Measurements from ENCODE around the gene GSPT1. TPM values are rescaled to one million over a fixed set of nuclear protein-coding genes. Genes with fewer than 3 reads are reported as not detected.

Gene GSPT1
- polyA plus RNA-seq, 1 of the 3 experiments (the other 2 are of a cell fraction): 41.5 TPM

DNA sequence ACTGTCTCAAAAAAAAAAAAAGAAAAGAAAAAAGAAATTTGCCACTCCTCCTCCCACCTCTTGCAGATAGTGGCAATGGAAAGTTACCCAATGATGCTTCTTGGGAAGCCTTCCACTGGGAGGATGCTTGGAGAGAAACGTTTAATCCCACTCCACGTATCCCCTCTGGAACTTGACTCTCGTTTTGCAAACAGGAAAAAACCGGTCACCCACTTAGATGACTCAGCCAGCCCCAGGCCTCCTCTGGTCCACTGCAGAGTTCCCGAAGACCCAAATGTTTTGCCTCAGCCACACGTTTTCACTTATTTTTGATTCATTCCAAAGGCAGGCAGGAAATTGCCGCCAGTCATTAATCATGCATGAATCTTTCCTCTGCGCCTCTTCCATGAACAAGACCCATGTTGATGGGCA, 40.0 kb upstream of the GSPT1 start:
- H3K36me3 ChIP-seq (replicated peaks in 1 of 2; ENCODE audit: control insufficient read depth in 1 of 2, insufficient read depth in 2 of 2, low read length in 1 of 2): no peaks in the 10 kb centered on the region
- H3K27me3 ChIP-seq (ENCODE audit: insufficient read depth): no peaks in the 10 kb centered on the region
- ChIA-PET CTCF (no interaction called here), POLR2A (no interaction called here)
- H2AFZ ChIP-seq (ENCODE audit: low read depth): peak overlapping the region; percentile 87
- H3K9ac ChIP-seq: peak overlapping the region; percentile 67; the same call in 1 of the 2 replicates
- H3K27ac ChIP-seq (ENCODE audit: low read depth in 2 of 2, low read length in 1 of 2): peak overlapping the region; percentile 39 to 95; a peak in 3 of 4 replicates
- 2% methylated on average over 8 of the region's 8 CpGs for WGBS (ENCODE audit: low lambda C conversion rate)
- peak overlapping the region; percentile 48 for H3K4me2 ChIP-seq
- no peaks in the 10 kb centered on the region for H3K79me2 ChIP-seq (ENCODE audit: insufficient read depth)
- peaks cover 20% of the 10 kb centered on the region for H3F3A ChIP-seq (replicated peaks; ENCODE audit: insufficient read depth)
- peak overlapping the region; percentile 2 to 23; a peak in 2 of 4 replicates for H3K4me3 ChIP-seq (ENCODE audit: low read depth in 2 of 2, low read length in 1 of 2)
- no peaks in the 10 kb centered on the region for H3K9me2 ChIP-seq
- H3K9me3 ChIP-seq: no peaks in the 10 kb centered on the region
- no peaks in the 10 kb centered on the region for H4K20me1 ChIP-seq (ENCODE audit: insufficient read depth)
- peaks cover 0 to 8% of the 10 kb centered on the region in 2 experiments; a peak in 2 of 4 replicates for H3K4me1 ChIP-seq (ENCODE audit: control insufficient read depth in 1 of 2, insufficient read depth in 2 of 2, low read depth in 1 of 2, low read length in 1 of 2)
- no peak for DNase-seq
- TF ChIP-seq, protein P1, sequence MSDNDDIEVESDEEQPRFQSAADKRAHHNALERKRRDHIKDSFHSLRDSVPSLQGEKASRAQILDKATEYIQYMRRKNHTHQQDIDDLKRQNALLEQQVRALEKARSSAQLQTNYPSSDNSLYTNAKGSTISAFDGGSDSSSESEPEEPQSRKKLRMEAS (IDR thresholded peaks at IDR 0.05; ENCODE audit: low read depth): peak; percentile 36
- peak; percentile 86 for TF ChIP-seq JUND (IDR thresholded peaks at IDR 0.05)
- TF ChIP-seq, protein P2, sequence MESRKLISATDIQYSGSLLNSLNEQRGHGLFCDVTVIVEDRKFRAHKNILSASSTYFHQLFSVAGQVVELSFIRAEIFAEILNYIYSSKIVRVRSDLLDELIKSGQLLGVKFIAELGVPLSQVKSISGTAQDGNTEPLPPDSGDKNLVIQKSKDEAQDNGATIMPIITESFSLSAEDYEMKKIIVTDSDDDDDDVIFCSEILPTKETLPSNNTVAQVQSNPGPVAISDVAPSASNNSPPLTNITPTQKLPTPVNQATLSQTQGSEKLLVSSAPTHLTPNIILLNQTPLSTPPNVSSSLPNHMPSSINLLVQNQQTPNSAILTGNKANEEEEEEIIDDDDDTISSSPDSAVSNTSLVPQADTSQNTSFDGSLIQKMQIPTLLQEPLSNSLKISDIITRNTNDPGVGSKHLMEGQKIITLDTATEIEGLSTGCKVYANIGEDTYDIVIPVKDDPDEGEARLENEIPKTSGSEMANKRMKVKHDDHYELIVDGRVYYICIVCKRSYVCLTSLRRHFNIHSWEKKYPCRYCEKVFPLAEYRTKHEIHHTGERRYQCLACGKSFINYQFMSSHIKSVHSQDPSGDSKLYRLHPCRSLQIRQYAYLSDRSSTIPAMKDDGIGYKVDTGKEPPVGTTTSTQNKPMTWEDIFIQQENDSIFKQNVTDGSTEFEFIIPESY (IDR thresholded peaks at IDR 0.05; ENCODE audit: borderline replicate concordance, low read depth): no peak; the same call in 1 of the 2 replicates
- TF ChIP-seq NFIC (IDR thresholded peaks at IDR 0.05; ENCODE audit: borderline replicate concordance): peak; percentile 30; the same call in 1 of the 2 replicates
- TF ChIP-seq YY1 (IDR thresholded peaks at IDR 0.05; ENCODE audit: low read depth): no peak
- TF ChIP-seq, protein P3, sequence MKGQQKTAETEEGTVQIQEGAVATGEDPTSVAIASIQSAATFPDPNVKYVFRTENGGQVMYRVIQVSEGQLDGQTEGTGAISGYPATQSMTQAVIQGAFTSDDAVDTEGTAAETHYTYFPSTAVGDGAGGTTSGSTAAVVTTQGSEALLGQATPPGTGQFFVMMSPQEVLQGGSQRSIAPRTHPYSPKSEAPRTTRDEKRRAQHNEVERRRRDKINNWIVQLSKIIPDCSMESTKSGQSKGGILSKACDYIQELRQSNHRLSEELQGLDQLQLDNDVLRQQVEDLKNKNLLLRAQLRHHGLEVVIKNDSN (IDR thresholded peaks at IDR 0.05; ENCODE audit: borderline replicate concordance, low read depth): no peak
- no peak for TF ChIP-seq GATA2 (CRISPR knock-in tag; IDR thresholded peaks at IDR 0.05)
- no peak for TF ChIP-seq ELF1 (IDR thresholded peaks at IDR 0.05)
- TF ChIP-seq POLR2AphosphoS5 (IDR thresholded peaks at IDR 0.05; ENCODE audit: low read depth, low read length): peak; percentile 71; the same call in 1 of the 2 replicates
- TF ChIP-seq FOSL2 (IDR thresholded peaks at IDR 0.05; ENCODE audit: borderline replicate concordance, low read depth): peak; percentile 93
- TF ChIP-seq MEF2A (IDR thresholded peaks at IDR 0.05; ENCODE audit: borderline replicate concordance, low read depth): no peak
- TF ChIP-seq TEAD4 (IDR thresholded peaks at IDR 0.05; ENCODE audit: borderline replicate concordance, insufficient read depth): peak; percentile 73; the same call in 1 of the 2 replicates
- TF ChIP-seq RCOR1 (IDR thresholded peaks at IDR 0.05; ENCODE audit: low read length): no peak
- TF ChIP-seq RFX5 (IDR thresholded peaks at IDR 0.05; ENCODE audit: low read length): no peak
- TF ChIP-seq, protein P4, sequence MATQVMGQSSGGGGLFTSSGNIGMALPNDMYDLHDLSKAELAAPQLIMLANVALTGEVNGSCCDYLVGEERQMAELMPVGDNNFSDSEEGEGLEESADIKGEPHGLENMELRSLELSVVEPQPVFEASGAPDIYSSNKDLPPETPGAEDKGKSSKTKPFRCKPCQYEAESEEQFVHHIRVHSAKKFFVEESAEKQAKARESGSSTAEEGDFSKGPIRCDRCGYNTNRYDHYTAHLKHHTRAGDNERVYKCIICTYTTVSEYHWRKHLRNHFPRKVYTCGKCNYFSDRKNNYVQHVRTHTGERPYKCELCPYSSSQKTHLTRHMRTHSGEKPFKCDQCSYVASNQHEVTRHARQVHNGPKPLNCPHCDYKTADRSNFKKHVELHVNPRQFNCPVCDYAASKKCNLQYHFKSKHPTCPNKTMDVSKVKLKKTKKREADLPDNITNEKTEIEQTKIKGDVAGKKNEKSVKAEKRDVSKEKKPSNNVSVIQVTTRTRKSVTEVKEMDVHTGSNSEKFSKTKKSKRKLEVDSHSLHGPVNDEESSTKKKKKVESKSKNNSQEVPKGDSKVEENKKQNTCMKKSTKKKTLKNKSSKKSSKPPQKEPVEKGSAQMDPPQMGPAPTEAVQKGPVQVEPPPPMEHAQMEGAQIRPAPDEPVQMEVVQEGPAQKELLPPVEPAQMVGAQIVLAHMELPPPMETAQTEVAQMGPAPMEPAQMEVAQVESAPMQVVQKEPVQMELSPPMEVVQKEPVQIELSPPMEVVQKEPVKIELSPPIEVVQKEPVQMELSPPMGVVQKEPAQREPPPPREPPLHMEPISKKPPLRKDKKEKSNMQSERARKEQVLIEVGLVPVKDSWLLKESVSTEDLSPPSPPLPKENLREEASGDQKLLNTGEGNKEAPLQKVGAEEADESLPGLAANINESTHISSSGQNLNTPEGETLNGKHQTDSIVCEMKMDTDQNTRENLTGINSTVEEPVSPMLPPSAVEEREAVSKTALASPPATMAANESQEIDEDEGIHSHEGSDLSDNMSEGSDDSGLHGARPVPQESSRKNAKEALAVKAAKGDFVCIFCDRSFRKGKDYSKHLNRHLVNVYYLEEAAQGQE (IDR thresholded peaks at IDR 0.05; ENCODE audit: low read depth, low read length): peak; percentile 63
- TF ChIP-seq SIN3A (IDR thresholded peaks at IDR 0.05; ENCODE audit: borderline replicate concordance, low read depth, low read length): peak; percentile 77; the same call in 1 of the 2 replicates
- TF ChIP-seq, protein P5, sequence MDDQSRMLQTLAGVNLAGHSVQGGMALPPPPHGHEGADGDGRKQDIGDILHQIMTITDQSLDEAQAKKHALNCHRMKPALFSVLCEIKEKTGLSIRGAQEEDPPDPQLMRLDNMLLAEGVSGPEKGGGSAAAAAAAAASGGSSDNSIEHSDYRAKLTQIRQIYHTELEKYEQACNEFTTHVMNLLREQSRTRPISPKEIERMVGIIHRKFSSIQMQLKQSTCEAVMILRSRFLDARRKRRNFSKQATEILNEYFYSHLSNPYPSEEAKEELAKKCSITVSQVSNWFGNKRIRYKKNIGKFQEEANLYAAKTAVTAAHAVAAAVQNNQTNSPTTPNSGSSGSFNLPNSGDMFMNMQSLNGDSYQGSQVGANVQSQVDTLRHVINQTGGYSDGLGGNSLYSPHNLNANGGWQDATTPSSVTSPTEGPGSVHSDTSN (IDR thresholded peaks at IDR 0.05): peak; percentile 97
- no peak for TF ChIP-seq MXI1 (IDR thresholded peaks at IDR 0.05; ENCODE audit: low read depth, low read length)
- TF ChIP-seq, protein P6, sequence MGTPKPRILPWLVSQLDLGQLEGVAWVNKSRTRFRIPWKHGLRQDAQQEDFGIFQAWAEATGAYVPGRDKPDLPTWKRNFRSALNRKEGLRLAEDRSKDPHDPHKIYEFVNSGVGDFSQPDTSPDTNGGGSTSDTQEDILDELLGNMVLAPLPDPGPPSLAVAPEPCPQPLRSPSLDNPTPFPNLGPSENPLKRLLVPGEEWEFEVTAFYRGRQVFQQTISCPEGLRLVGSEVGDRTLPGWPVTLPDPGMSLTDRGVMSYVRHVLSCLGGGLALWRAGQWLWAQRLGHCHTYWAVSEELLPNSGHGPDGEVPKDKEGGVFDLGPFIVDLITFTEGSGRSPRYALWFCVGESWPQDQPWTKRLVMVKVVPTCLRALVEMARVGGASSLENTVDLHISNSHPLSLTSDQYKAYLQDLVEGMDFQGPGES (IDR thresholded peaks at IDR 0.05; ENCODE audit: low read depth, low read length): no peak
- TF ChIP-seq TAF1 (IDR thresholded peaks at IDR 0.05; ENCODE audit: borderline replicate concordance, low read depth, low read length): peak; percentile 24; the same call in 1 of the 2 replicates
- TF ChIP-seq, protein P7, sequence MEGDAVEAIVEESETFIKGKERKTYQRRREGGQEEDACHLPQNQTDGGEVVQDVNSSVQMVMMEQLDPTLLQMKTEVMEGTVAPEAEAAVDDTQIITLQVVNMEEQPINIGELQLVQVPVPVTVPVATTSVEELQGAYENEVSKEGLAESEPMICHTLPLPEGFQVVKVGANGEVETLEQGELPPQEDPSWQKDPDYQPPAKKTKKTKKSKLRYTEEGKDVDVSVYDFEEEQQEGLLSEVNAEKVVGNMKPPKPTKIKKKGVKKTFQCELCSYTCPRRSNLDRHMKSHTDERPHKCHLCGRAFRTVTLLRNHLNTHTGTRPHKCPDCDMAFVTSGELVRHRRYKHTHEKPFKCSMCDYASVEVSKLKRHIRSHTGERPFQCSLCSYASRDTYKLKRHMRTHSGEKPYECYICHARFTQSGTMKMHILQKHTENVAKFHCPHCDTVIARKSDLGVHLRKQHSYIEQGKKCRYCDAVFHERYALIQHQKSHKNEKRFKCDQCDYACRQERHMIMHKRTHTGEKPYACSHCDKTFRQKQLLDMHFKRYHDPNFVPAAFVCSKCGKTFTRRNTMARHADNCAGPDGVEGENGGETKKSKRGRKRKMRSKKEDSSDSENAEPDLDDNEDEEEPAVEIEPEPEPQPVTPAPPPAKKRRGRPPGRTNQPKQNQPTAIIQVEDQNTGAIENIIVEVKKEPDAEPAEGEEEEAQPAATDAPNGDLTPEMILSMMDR (IDR thresholded peaks at IDR 0.05): no peak
- TF ChIP-seq EZH2phosphoT487 (IDR thresholded peaks at IDR 0.05; ENCODE audit: borderline replicate concordance, low read depth): no peak
- peak; percentile 96 for TF ChIP-seq TCF12 (IDR thresholded peaks at IDR 0.05)
